Measurements from ENCODE around the gene FTSJ1.

Gene FTSJ1

DNA sequence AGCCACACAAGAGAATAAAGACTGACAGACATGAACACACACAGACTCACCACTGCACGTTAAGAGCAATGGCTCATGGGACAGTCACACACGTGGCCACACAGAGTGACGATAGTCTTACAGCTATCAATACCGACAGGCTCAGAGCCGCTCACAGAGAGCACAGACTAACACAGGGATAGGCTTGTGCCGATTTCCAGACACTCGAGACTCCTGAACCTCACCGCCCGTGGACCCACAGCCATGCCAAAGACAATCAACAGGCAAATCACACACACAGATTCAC is 5.2 kb upstream of the FTSJ1 start:
- DNase-seq = no peak

DNA sequence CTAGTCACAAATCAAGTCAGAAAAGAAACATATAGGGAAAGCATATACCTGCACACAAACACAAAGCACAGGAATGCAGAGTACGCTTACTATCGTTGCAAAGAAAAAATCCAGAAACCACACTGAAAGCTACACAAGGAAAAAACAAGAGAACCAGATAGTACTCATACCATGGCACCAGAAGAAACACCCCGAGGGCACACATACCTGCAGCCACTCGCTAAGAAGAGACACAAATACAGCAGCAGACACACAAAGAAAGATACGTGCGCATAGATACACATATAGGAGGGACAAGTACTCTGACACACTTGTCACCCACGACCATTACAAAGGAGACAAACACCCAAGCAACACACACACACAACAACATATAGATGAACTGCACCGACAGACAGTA is 4.5 kb upstream of the FTSJ1 start:
- DNase-seq = no peak

DNA sequence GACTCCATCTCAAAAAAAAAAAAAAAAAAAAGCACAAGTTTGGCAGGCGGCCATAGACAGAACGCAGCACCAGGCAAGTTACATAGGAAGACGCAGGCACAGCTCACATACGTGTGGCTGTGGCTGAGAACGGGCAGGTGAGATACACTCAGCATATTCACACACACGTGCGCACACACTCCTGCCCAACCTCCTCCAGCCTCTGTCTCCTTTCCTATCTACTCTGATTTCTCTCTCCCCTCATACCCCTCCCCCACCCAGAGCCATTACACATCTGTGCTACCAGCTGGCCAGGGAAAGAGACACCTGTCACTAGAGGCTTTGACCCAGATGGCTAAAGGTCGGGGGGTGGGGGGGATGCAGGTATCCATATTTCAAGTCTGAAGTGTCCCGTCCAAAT is 3.8 kb upstream of the FTSJ1 start:
- DNase-seq = no peak

DNA sequence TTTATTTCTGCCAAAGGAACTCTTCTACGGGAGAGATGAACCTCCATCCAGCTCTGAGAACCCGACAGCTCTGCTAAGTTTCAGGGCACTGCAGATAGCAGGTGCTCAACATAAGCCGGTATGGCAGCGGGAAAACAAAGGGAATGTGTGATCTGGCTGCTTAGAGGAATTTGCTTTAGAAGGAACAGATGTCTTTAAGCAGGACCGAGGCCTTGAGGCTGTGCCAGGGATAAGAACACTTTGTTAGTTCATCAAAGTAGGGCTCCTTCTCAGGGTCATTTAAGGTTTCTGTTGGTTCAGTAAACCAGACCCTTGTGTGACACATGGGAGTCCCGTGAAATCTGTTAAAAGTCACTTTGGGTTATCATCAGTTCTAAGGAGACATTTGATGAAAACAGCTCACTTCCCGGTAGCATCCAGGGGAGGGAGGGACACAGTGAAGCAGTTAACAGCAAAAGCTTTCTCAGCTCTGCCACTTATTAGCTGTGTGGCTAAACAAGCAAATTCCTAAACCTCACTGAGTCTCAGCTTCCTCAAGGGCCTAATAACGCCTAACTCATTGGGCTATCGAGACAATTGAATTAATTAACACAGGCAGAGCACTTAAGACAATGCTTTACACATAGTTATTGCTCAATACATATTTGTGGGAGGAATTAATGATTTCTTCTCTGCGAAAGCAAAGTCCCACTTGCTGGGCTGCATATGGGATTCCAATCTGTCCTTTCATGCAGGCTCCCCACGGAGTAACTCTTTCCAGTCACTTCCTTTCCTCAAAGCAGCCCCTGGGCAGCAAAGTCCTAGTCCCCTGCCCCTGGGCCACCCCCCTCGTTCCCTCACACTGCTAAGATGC is 2.9 kb upstream of the FTSJ1 start:
- DNase-seq = no peak

DNA sequence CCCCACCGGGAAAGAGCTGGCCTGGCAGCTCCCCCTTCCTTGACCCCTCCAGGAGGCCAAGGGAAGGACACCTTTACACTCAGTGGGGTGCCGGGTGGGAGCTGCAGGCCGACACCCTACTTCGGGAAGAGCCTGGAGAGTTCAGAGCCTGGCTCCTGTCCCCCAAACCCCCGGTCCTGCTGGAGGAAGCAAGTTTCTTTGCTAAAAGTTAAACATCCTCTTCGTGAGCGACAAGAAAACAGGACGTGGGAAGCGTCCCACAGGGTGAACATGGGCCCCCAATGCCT is 2.4 kb upstream of the FTSJ1 start:
- no peak for DNase-seq

DNA sequence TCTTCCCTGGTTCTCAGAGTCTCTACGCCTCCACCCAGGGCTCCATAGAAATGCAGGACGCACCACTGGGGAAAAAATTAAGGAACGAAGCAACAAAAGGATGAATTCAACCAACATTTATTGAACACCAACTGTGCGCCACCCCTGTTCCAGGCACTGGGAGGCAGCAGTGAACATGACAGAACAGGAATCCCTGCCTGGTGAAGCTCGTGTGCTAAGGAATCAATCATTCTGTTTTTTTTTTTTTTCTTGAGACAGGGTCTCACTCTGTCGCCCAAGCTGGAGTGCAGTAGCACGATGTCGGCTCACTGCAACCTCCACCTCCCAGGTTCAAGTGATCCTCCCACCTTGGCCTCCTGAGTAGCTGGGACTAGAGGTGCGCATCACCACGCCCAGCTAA is 1.9 kb upstream of the FTSJ1 start:
- no peak for DNase-seq

DNA sequence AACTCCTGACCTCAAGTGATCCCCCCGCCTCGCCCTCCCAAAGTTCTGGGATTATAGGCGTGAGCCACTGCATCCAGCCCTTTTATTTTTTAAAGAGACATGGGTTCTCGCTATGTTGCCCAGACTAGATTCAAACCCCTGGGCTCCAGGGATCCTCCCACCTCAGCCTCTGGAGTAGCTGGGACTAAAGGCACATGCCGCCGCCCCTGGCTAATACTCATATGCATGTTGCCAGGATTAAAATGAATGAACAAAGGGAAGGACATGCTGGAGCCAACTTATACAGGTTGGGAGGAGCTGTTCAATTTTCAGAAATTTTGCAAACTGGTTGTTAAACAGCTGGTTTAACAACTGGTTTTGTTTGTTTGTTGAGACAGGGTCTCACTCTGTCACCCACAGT is 1.4 kb upstream of the FTSJ1 start:
- no peak for DNase-seq

DNA sequence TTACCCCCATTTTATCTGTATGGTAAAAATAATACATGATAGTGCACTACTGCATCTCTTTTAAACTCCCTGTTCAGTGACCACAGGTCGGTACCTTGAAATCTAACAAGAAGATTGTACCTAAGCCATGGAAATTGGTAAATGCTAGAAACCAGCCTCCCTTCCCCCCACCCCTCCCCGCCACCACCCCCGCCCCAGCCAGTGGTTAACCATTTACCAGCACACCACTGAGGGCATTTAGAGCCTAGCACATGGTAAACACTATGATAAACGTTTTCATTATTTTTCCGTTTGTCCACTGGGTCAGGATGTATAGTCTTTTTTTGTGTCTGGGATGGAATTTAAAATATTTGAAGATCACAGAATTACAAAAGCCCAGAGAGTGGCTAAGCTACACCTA is 703 bp upstream of the FTSJ1 start:
- DNase-seq = no peak

DNA sequence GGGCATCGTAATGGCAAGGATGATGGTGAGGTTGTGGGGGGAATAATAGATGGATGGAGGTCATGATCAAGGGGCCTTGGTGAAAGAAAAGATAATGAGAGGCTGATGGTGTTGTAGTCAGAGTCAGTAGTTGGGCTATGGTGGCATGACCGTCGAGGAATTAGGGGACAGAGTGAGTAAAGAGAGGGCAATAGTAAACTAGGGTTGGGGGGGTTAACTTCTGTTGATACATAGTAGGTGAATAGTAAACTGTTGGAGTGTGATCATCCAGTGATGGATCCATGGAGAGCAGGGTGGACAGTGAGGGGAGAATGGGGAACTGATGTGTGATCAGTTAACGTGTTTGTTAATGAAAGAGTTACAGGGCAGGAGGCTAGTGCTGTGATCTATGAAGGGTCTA is 920 bp downstream of the FTSJ1 start:
- no peak for DNase-seq

DNA sequence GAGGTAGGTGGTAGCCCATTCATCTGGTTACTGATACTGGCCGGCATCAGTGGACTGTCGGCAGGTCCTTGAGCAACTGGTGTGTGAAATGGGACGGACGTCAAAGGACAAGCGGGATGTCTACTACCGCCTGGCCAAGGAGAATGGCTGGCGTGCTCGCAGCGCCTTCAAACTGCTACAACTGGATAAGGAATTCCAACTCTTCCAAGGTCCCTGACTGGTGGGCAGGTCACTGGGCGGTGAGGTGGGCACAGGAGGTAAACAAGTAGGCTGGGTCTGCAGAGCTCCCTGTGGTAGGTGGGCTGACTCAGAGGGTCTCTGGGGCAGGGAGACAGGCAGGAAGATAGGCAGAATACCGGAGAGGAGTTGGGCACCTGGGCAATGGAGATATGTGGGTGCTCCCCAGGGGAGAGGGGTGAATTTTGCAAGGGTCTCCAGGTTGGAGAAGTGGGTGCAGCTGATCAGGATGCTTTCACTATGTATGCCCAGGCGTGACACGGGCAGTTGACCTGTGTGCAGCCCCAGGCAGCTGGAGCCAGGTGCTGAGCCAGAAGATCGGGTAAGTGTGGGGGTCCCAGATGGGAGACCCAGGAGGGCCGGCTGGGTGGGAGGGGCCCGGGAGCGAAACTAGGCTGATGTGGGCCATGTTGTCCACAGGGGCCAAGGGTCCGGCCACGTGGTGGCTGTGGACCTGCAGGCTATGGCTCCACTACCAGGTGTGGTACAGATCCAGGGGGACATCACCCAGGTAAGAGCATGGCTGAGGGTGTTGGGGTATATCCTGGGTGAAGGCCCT is 2.2 kb downstream of the FTSJ1 start:
- no peak for DNase-seq

DNA sequence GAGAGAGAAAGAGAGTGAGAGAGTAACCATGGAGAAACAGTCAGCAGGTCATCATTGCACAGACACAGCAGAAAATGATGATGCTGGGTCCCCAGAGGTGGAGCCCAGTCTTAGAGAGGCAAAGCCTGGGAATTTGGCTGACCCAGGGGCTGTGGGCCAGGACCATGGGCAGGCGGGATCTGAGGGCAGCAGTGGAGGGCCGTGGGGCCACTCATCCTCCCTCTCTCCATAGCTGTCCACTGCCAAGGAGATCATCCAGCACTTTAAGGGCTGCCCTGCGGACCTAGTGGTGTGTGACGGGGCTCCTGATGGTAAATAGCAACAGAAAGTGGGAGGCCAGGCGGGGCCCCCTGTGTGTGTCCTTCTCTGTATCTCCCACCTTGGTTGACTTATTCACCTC is 2.8 kb downstream of the FTSJ1 start:
- DNase-seq = no peak

DNA sequence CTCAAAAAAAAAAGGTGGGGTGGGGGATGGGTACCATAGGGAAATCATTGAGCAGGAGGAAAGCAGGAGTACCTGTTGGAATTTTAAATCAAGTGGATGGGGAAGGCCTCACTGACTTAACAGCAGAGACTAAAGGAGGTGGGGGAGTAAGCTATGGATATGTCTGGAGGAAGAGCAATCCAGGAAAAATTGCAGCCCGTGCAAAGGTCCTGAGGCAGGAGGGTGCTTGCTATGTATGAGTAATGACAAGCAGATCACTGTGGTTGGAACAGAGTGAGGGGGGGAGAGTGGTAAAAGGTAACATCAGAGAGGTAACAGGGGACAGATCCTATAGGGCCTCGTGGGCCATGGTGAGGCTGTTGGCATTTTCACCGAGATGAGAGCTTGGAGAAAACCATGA is 4.1 kb downstream of the FTSJ1 start:
- no peak for DNase-seq

DNA sequence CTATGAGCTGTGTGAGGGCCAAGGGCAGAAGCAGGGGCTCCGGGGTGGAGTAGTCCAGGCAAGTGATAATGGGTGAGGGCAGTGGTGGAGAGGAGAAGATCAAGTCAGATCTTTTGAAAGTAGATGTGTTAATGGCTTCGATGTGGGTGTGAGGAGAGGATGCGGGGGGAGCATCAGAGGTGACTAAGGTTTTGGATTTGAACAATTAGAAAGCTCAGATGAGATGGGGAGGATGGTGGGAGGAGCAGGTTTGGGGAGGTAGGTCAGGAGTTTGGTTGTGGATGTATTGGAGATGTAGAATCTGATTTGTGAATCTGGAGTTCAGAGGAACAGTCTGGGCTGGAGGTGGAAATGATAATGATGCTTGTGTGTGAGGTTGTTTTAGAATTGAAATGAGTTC is 4.6 kb downstream of the FTSJ1 start:
- DNase-seq = no peak

DNA sequence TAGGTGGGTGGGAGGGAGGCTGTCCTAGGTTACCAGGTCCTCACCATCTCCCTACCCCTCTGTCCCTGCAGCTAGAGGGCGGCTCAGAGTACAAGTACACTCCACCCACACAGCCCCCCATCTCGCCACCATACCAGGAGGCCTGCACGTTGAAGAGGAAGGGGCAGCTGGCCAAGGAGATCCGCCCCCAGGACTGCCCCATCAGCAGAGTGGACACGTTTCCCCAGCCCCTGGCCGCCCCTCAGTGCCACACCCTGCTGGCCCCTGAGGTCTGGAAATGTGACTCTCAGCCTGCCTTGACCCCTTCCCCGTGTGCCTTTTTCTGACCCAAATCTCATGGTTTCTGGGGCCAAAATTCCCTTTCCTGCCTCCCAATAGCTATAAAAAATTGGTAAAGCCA is 6.5 kb downstream of the FTSJ1 start:
- no peak for DNase-seq

DNA sequence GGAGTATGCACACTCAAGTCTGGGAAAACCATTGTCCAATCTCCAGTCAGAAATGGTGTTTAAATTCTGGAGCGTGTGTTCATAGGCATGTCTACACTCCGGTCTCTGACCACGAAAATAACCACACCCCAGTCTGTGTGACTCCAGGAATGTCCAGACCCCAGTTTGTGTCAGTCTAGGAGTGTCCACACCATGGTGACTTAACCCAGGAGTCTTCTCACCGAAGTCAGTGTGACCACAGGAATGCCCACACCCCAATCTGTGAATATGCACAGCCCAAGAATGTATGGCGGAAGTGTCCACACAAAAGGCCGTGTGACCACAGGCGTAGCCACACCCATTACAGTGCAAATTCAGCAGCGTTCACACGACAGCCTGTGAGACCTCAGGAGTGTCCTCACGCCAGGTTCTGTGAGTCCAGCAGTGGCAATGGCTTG is 11.4 kb downstream of the FTSJ1 start:
- DNase-seq = no peak

DNA sequence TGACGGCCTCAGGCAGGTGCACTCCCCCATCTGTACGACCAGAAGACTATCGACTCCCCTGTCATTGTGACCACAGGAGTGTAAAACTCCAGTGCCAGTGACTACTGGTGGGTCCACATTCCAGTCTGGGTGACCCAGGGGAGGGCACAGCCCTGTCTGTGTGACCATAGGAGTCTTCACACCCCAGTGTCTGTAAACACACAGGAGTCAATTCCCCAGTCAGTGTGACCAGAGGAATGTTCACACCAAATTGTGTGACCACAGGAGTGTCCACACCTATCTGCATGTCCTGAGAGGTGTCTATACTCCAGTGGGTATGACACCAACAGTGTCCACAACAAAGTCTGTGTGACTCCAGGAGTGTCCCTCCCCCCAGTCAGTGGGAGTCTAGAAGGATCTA is 12.0 kb downstream of the FTSJ1 start:
- no peak for DNase-seq

DNA sequence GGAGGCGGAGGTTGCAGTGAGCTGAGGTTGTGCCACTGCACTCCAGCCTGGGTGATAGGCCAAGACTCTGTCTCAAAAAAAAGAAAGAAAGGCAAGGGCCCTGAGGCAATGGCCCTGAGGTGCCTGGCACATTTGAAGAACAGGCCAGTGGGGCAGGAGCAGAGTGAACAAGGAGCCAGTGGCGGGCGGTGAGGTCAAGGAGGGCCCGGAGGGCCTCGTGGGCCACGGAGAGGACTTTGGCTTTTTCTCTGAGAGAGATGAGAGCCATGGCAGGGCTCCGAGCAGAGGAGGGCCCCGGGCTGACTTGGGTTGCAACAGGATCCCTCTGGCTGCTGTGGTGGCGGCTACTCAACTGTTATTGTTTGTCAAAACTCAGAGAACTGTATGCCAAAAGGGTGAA is 13.3 kb downstream of the FTSJ1 start:
- DNase-seq = no peak

DNA sequence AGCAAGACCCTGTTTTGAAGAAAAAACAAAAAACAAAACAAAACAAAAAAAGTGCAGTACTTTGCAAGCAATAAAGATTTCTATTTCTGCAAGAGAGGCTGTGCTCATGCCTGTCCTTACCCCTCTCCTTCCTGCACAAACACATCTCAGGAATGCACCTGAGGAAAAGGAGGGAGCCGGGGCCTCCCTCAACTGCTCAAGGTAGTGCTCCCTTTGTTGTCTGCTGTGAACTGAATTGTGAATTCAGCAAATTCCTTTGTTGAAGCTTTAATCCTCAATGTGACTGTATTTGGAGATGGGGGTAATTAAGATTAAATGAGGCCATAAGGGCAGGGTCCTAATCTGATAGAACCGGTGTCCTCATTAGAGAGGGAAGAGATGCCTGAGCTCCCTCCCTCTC is 13.9 kb downstream of the FTSJ1 start:
- no peak for DNase-seq

DNA sequence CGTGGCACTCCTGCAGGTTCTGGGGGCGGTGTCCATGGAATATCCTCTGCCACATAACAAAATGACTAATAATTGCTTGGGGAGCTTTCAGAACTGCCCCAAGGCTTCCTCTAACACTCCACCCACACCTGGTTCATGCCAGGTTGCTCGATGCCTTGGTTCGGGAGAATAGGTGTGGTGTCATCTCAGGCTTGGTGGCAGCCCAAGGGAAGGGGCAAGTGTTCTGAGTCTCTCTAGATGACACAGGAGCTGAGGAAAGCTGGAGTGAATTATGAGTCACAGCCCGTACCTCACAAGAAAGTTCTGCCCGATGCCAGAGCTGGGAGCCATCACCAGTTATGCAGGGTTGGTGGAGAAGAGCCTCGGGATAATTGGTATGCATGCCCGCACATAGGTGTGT is 14.7 kb downstream of the FTSJ1 start:
- DNase-seq = no peak

DNA sequence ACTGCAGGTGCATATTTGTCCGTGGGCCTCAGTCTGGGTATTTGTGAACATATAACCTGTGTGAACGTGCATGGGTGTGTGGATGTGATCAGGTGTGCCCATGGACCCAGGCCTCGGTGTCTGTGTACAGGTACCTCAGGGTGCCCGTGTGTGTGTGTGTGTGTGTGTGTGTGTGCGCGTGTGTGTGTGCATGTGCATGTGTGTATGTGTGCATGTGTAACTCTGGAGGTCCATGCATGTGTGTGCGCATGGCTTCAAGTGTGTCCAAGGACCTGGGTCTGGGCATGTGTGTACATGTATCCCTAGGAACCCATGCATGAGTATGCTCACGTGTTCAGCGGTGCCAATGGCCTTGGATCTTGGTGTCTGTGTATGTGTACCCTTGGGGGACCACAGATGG is 15.8 kb downstream of the FTSJ1 start:
- no peak for DNase-seq

DNA sequence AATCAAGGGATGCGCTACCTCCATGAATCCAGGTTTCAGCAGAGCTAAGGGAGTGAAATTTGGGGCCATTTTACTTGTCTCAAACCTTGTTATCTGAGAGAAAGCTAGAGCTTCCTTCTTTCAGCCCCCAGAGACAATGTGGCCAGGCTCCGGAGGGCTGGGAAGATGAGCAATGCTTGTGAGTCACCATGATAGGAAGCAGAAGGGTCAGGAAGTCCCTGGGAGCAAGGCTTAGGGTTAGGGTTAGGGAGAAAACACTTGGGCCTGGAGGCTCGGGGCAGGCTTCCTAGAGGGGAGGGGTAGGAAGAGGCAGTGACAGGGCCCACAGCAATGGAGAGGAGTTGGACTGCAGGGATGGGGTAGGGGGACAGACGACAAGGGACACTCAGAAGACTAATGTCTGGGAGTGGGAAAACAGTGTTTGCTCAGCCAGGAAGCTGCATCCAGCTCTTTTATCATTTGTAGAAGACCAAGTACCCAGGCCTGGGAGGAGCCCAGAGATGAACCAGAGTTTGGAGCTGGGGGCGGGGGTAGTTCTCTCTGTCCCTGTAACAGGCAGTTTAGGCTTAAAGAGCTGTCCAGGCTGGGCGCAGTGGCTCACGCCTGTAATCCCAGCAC is 16.4 kb downstream of the FTSJ1 start:
- DNase-seq = no peak

DNA sequence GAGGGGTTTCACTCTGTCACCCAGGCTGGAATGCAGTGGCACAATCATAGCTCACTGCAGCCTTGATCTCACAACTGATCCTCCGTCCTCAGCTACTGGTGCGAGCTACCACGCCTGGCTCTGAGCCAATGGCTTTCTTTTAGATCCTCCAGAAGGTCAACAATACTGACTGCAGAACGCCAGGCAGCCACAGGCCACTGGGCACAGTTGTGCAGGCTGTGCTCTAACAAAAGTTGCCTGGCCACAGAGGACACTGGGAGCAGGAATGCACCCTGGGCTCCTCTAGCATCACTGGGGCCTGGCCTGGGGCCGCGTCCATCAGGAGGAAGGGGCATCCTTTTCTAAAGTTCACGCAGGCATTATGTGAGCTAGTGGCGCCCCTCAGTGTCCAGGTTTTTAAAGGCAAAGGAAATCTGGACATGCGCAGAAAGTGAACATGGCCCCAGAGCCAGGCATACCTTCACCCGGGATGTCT is 17.9 kb downstream of the FTSJ1 start:
- DNase-seq = no peak

DNA sequence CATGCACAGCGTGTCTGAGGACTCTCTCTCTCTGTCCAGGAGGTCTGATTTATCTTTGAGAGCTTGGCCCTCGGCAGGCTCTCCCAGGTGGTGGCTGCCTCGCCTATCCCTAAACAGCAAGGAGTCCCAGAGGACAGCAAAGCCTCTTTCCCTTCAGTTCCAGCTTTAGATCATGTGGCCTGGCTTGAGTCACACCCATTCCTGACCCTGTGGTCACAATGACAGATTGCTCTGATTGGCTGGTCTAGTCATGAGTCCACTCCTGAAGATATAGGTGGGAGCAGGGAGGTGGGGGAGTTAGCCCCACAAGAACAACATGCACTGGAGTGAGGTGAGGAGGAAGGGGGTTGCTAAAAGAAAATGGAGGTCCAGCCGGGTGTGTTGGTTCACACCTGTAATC is 20.7 kb downstream of the FTSJ1 start:
- DNase-seq = no peak

DNA sequence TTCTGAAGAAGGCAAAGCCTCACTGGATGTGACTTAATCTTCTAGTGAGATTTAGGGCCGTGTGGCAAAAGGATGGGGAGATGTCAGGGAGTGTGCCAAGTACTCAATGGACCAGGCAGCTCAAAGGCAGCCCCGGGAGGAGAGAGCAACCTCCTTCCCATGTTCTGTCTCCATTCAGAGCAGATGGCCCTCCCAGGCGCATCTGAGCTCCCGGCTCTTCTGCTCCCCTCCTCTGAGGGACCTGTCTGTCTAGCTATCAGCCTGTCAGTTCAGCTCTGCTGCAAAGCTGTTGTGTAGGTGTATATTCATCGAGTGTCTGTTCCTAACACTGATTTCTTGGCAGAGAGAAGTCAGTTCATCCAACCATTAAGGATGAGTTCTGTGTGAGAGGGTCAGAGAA is 21.9 kb downstream of the FTSJ1 start:
- DNase-seq = no peak

Data from activated effector memory CD4-positive, alpha-beta T cell treated with anti-CD3 and anti-CD28 coated beads, Interleukin-2, amount 50 U/mL, for 16 hours (primary cell).